Calu3 (cell line): ENCODE results near the gene NEO1. TPM values are rescaled to one million over a fixed set of nuclear protein-coding genes. Genes with fewer than 3 reads are reported as not detected.
A peak's percentile ranks its signal among the peaks of the same experiment; 100 is the strongest.

ENCODE experiments used
- BruUV-seq: library from RNA; stranded (reverse); fragments of 400-500 nt; replicated peaks from 2 replicates; lab custom pipeline; 2021; lab: Mats Ljungman, UMichigan
- CTCF ChIA-PET: fragments of 300-600 bp; sonication (Branson Sonifier 250); formaldehyde crosslinking; loops from one replicate; lab custom pipeline; 2022; ENCODE audit warnings: antibody characterized with exemption; lab: Charles Lee
- DNase-seq: peaks from one replicate; pipeline ENCODE4 v3.0.0; 2022
- H3K27ac Mint-ChIP-seq: one replicate; pipeline ENCODE4 v1.8.0; 2022; ENCODE audit warnings: mixed read lengths; ENCODE audit not compliant: unreplicated experiment
- H3K27me3 Mint-ChIP-seq: one replicate; pipeline ENCODE4 v1.8.0; 2022; ENCODE audit warnings: mixed read lengths; ENCODE audit not compliant: unreplicated experiment
- H3K36me3 Mint-ChIP-seq: one replicate; pipeline ENCODE4 v1.8.0; 2022; ENCODE audit warnings: mild to moderate bottlenecking, moderate library complexity, mixed read lengths; ENCODE audit not compliant: insufficient read depth, unreplicated experiment
- H3K4me1 Mint-ChIP-seq: one replicate; pipeline ENCODE4 v1.8.0; 2022; ENCODE audit warnings: mild to moderate bottlenecking, low read depth, mixed read lengths; ENCODE audit not compliant: unreplicated experiment
- H3K4me3 Mint-ChIP-seq: one replicate; pipeline ENCODE4 v1.8.0; 2022; ENCODE audit warnings: mild to moderate bottlenecking, low read depth, moderate library complexity, mixed read lengths; ENCODE audit not compliant: unreplicated experiment
- H3K9me3 Mint-ChIP-seq: one replicate; pipeline ENCODE4 v1.8.0; 2022; ENCODE audit warnings: low read depth, mixed read lengths; ENCODE audit not compliant: unreplicated experiment
- CTCF ChIP-seq: fragments of 200-600 bp; IDR thresholded peaks from one replicate; pipeline ENCODE4 v1.8.0; 2022; ENCODE audit warnings: antibody characterized with exemption; ENCODE audit not compliant: unreplicated experiment
- intact Hi-C: fragments of 100-400 bp; cut with micrococcal nuclease; formaldehyde crosslinking; loops from one replicate; pipeline ENCODE4 v1.10.0; 2022; ENCODE audit not compliant: unreplicated experiment
- total RNA-seq: library from RNA; stranded (reverse); gene quantifications from 2 replicates; pipeline ENCODE4 v1.2.3, GENCODE V29; 2022

Gene NEO1
- total RNA-seq, 1 experiment from 2014 or later = 20.4 TPM

GRCh38 chr15:73079565-73079964 lies 27.3 kb downstream of the NEO1 start:
- CTCF ChIA-PET = interaction anchor here (1.1 to 1.7 kb wide), 4 partner anchors 15 to 357 kb away, joined by 3 to 6 read pairs (median 5); no protein-coding TSS in a partner anchor
- intact Hi-C loops = loop anchor here (1.0 kb wide), 1 partner anchor 129 kb away; no protein-coding TSS in a partner anchor

GRCh38 chr15:73081321-73081958 lies 29.2 kb downstream of the NEO1 start:
- intact Hi-C loops = loop anchor here (1.0 to 5.0 kb wide), 4 partner anchors 284 to 479 kb away; partner anchors contain the start of gene ADPGK
- BruUV-seq = no TSS peak
- H3K27me3 Mint-ChIP-seq = no peaks in the 10 kb centered on the region
- no peaks in the 10 kb centered on the region for H3K9me3 Mint-ChIP-seq
- peak; percentile 48 for TF ChIP-seq CTCF
- peaks cover 9% of the 10 kb centered on the region for H3K4me1 Mint-ChIP-seq
- H3K4me3 Mint-ChIP-seq = no peak overlapping the region
- no peaks in the 10 kb centered on the region for H3K36me3 Mint-ChIP-seq
- peak; percentile 45 for DNase-seq
- no peak overlapping the region for H3K27ac Mint-ChIP-seq
- CTCF ChIA-PET = interaction anchor here (0.7 to 2.1 kb wide), 5 partner anchors 16 to 360 kb away, joined by 3 to 12 read pairs (median 4); no protein-coding TSS in a partner anchor

More at GRCh38 chr15:73079565-73079964, 27.3 kb downstream of the NEO1 start:
- BruUV-seq = no TSS peak
- Mint-ChIP-seq H3K9me3 (no peaks in the 10 kb centered on the region), H3K4me3 (no peak overlapping the region), H3K27me3 (no peaks in the 10 kb centered on the region), H3K4me1 (peaks cover 9% of the 10 kb centered on the region), H3K36me3 (no peaks in the 10 kb centered on the region), H3K27ac (no peak overlapping the region)
- no peak for TF ChIP-seq CTCF
- DNase-seq = no peak

- Mint-ChIP-seq H3K27ac (no peak overlapping the region), H3K9me3 (no peaks in the 10 kb centered on the region), H3K4me1 (peaks cover 9% of the 10 kb centered on the region), H3K27me3 (no peaks in the 10 kb centered on the region), H3K36me3 (no peaks in the 10 kb centered on the region), H3K4me3 (no peak overlapping the region)
- no TSS peak for BruUV-seq
- DNase-seq = no peak
- CTCF ChIA-PET = interaction anchor here (2.1 kb wide), 1 partner anchor 361 kb away, joined by 12 read pairs; no protein-coding TSS in a partner anchor
- no peak for TF ChIP-seq CTCF
- intact Hi-C loops = loop anchor here (5.0 kb wide), 2 partner anchors 301 to 481 kb away; partner anchors contain the start of gene ADPGK
Observed at GRCh38 chr15:73082812-73083211, 30.5 kb downstream of the NEO1 start.

GRCh38 chr15:73087098-73087497 lies 34.8 kb downstream of the NEO1 start:
- H3K27ac Mint-ChIP-seq = no peak overlapping the region
- CTCF ChIA-PET = no interaction called here

More at GRCh38 chr15:73087098-73087497, 34.8 kb downstream of the NEO1 start:
- BruUV-seq = no TSS peak
- intact Hi-C loops = no loop called here
- H3K9me3 Mint-ChIP-seq = no peaks in the 10 kb centered on the region
- no peaks in the 10 kb centered on the region for H3K4me1 Mint-ChIP-seq
- H3K4me3 Mint-ChIP-seq = no peak overlapping the region
- H3K36me3 Mint-ChIP-seq = no peaks in the 10 kb centered on the region
- H3K27me3 Mint-ChIP-seq = peaks cover 8% of the 10 kb centered on the region
- no peak for TF ChIP-seq CTCF
- no peak for DNase-seq
